Cardiac fibroblast (primary cell): Measurements from ENCODE around the gene REXO5.
"Not testable (repeated sequence)": the region's sequence is repeated elsewhere in the genome, so short reads cannot be mapped to it uniquely, and the experiment has no call there.

Experiments used
- DNase-seq, 2 donors: peaks; one replicate each; pipeline versions ENCODE4 v3.0.0 to v3.0.0-alpha.2; 2010; ENCODE audit warnings: low read depth in 2 of 2
- H3K4me3 ChIP-seq, 2 donors: replicated peaks in 1 of 2; 1 replicate in 1 of 2; 2 replicates in 1 of 2; pipeline ENCODE4 v1.5.1; 2011; ENCODE audit warnings: low read depth in 2 of 2, low read length in 2 of 2, mild to moderate bottlenecking in 2 of 2, moderate library complexity in 1 of 2
- CTCF ChIP-seq: IDR thresholded peaks from one replicate; pipeline ENCODE4 v1.5.1; 2011; ENCODE audit warnings: low read depth, mild to moderate bottlenecking, low read length, inconsistent platforms

REXO5 gene

GRCh38 chr16:20862162-20862960 is 56.0 kb downstream of the REXO5 start:
- no peak overlapping the region for H3K4me3 ChIP-seq
- DNase-seq, result no peak
- no peak for TF ChIP-seq CTCF

- not testable (repeated sequence) for DNase-seq, H3K4me3 ChIP-seq
Observed at GRCh38 chr16:20864376-20864775, 58.0 kb downstream of the REXO5 start.

GRCh38 chr16:20865420-20866131 is 59.2 kb downstream of the REXO5 start:
- TF ChIP-seq CTCF, result no peak
- peak in 1 of 2 donors; percentile 75 for DNase-seq
- no peak overlapping the region for H3K4me3 ChIP-seq

GRCh38 chr16:20866145-20866772 is 59.9 kb downstream of the REXO5 start:
- TF ChIP-seq CTCF, result no peak
- no peak overlapping the region for H3K4me3 ChIP-seq
- peak; percentile 87 to 90 for DNase-seq

GRCh38 chr16:20866801-20867200 is 60.5 kb downstream of the REXO5 start:
- H3K4me3 ChIP-seq, result no peak overlapping the region
- DNase-seq, result no peak
- no peak for TF ChIP-seq CTCF

- TF ChIP-seq CTCF, result no peak
- DNase-seq, result peak; percentile 44 to 64
Observed at GRCh38 chr16:20867585-20867984, 61.3 kb downstream of the REXO5 start.

GRCh38 chr16:20868890-20869289 is 62.6 kb downstream of the REXO5 start:
- TF ChIP-seq CTCF, result no peak
- no peak overlapping the region for H3K4me3 ChIP-seq
- DNase-seq, result peak; percentile 57 to 86

More at GRCh38 chr16:20867585-20867984, 61.3 kb downstream of the REXO5 start:
- H3K4me3 ChIP-seq, result no peak overlapping the region
